HuH-7.5 (cell line): ENCODE measurements around the gene SPATA31A3.
"Not testable (repeated sequence)": the region's sequence is repeated elsewhere in the genome, so short reads cannot be mapped to it uniquely, and the experiment has no call there.

Source experiments
- DNase-seq: peaks from one replicate; pipeline ENCODE4 v3.0.0; 2011; ENCODE audit warnings: low spot score

SPATA31A3 gene

DNA sequence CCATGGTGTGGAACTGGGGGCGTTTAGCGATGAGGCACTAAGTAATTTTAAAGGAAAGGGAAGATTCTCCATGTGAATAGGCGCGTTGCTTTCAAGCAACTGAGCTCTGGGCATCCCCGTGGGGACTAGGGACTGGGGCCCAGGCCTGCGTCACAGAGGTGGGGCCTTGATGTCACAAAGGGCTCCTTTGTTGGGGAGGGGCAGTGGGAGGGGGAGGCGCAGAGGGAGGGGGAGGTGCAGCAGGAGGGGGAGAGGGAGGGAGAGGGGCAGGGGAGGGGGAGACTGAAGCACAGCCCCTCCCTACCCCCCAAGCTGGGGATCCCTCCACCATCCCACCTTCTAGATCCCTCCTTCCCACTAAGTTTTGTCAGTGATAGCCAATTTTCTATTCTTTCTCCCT, at the start of gene SPATA31A3:
TSS of gene SPATA31A3 (minus strand) at position 101 of the 400 bp plus-strand sequence. CDS start at position 72, 29 bp downstream.
- DNase-seq, result not testable (repeated sequence)

DNA sequence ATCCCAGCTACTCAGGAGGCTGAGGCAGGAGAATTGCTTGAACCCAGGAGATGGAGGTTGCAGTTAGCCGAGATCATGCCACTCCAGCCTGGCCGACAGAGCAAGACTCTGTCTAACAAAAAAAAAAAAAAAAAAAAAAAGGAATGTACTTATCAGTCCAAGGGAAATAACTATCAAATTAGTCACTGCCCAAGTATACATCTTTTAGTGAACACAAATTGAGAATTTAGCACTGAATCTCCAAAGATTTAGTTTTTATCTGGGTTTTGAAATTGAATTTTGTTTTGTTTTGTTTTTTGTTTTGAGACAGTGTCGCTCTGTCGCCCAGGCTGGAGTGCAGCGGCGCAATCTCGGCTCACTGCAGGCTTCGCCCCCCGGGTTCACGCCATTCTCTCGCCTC, 39.8 kb downstream of the SPATA31A3 start:
- DNase-seq, result not testable (repeated sequence)

DNA sequence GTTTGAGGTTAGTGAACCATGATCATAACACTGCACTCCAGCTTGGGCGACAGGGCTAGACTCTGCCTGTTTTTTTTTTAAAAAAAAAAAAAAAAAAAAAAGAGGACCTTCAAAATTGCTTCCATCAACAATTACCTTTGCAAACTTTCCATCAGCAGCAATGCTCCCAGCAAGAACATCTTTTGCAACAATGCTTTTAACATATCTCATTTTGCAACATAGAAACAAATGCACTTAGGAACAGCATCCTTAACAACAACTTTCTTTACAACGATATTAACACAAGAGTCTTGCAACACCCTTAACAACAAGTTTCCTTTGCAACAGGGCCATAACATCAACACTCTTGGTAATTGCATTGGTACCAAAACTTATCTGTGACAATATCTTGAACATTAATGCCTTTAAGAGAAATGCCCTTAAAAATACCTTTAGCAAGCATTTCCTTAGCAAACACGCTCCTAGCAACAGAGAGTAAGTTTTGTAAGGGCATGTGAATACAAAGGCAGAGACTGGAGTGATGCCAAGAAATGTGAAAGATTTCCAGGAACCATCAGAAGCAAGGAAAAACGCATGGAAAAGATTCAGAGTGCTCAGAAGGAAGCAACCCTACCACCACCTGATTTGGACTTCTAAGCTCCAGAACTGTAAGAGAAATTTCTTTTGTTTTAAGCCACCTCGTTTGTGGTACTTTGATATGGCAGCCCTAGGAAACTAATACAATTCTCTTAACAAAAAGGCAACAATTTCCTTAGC, 49.8 kb downstream of the SPATA31A3 start:
- not testable (repeated sequence) for DNase-seq

- not testable (repeated sequence) for DNase-seq
These were observed 52.2 kb downstream of the SPATA31A3 start for GRCh38 chr9:66939878-66940830.

DNA sequence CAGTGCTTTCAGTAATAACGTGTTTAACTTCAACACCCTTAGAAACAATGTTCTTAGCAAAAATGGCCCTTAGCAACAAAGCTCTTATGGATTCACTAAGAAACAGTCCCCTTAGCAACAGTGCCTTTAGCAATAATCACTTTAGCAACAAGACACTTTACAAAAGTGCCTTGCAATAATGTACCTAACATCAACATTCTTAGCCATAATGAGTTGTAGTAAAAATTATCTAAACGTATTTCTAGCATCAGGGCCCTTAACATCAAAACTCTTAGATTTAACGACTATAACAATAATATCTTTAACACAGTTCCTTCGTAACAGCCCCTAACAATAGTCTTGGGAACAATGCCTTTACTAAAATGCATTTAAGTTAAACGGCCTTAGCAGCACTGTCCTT, 54.0 kb downstream of the SPATA31A3 start:
- not testable (repeated sequence) for DNase-seq

DNA sequence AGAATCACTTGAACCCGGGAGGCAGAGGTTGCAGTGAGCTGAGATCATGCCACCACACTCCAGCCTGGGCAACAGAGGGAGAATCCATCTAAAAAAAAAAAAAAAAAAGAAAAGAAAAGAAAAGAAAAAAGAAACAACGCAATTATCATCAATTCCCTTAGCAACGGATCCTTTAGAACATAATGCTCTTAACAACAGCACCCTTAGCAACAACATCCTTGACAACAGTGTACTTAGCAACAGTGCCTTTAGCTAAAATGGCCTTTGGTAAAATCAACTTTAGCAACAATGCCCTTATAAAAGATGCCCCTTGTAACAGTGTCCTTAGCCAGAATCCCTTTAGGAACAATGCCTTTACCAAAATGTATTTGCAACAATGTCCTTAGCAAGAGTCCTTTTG, 54.7 kb downstream of the SPATA31A3 start:
- DNase-seq, result not testable (repeated sequence)
